ENCODE results near the gene SFN.

GRCh38 chr1:26887125-26887524 is 24.2 kb downstream of the SFN start:
- TF ChIP-seq MXD1 (CRISPR knock-in tag; IDR thresholded peaks at IDR 0.05) (no peak), FOXM1 (CRISPR knock-in tag; IDR thresholded peaks at IDR 0.05) (no peak)

Measured in HepG2 (cell line).